SK-N-SH (cell line): ENCODE data around the gene FOXP1. TPM values are rescaled to one million over a fixed set of nuclear protein-coding genes. Genes with fewer than 3 reads are reported as not detected.

Experiments
- CTCF ChIA-PET: fragments of 300-600, 350-600 bp; formaldehyde crosslinking; extraction: SDS; loops from one replicate; lab custom pipeline; 2021; lab: Yijun Ruan, JAX
- POLR2A ChIA-PET: fragments of 350-600 bp; sonication (Branson Sonifier 250); formaldehyde crosslinking; extraction: SDS; loops from one replicate; lab custom pipeline; 2020; ENCODE audit warnings: antibody characterized with exemption, inconsistent platforms; lab: Yijun Ruan, JAX
- DNase-seq: peaks from one replicate; pipeline ENCODE4 v3.0.0; 2012
- H2AFZ ChIP-seq: fragments of 200-600 bp; sonication (generic); 2 replicates; pipeline ENCODE4 v1.8.1; 2016; ENCODE audit warnings: antibody characterized with exemption, mild to moderate bottlenecking, low read depth
- H3F3A ChIP-seq: fragments of 200-600 bp; sonication (generic); replicated peaks from 2 replicates; pipeline ENCODE3; 2016; ENCODE audit warnings: antibody characterized with exemption, mild to moderate bottlenecking; ENCODE audit not compliant: insufficient read depth
- H3K27ac ChIP-seq, 2 experiments: fragments of 200-500 bp in 1 of 2; fragments of 200-600 bp in 1 of 2; sonication (Bioruptor generic) in 1 of 2; sonication (generic), shearing (Covaris generic) in 1 of 2; 2 replicates each; pipeline versions ENCODE4 v1.5.1 to v1.6.1; 2014 to 2016; ENCODE audit warnings: low read depth in 2 of 2, inconsistent platforms in 1 of 2, low read length in 1 of 2, mild to moderate bottlenecking in 1 of 2, mixed read lengths in 1 of 2
- H3K27me3 ChIP-seq: fragments of 200-600 bp; sonication (generic), shearing (Covaris generic); 2 replicates; pipeline ENCODE4 v1.6.1; 2016; ENCODE audit warnings: mixed run types; ENCODE audit not compliant: insufficient read depth
- H3K36me3 ChIP-seq, 2 experiments: fragments of 200-500 bp in 1 of 2; fragments of 200-600 bp in 1 of 2; sonication (Bioruptor generic) in 1 of 2; sonication (generic) in 1 of 2; replicated peaks in 1 of 2; 2 replicates each; pipeline versions ENCODE3 to v1.5.1; 2014 to 2016; ENCODE audit warnings: low read length in 1 of 2, mild to moderate bottlenecking in 1 of 2; ENCODE audit not compliant: insufficient read depth in 2 of 2, control insufficient read depth in 1 of 2
- H3K4me1 ChIP-seq, 2 experiments: fragments of 200-500 bp in 1 of 2; fragments of 200-600 bp in 1 of 2; sonication (Bioruptor generic) in 1 of 2; sonication (generic), shearing (Covaris generic) in 1 of 2; 2 replicates each; pipeline versions ENCODE4 v1.5.1 to v1.6.1; 2014 to 2016; ENCODE audit warnings: low read depth in 1 of 2, low read length in 1 of 2, mixed run types in 1 of 2; ENCODE audit not compliant: insufficient read depth in 2 of 2, control insufficient read depth in 1 of 2
- H3K4me2 ChIP-seq: fragments of 200-600 bp; sonication (generic), shearing (Covaris generic); 2 replicates; pipeline ENCODE4 v1.6.1; 2017; ENCODE audit warnings: mixed run types
- H3K4me3 ChIP-seq, 2 experiments: fragments of 200-500 bp in 1 of 2; fragments of 200-600 bp in 1 of 2; sonication (Bioruptor generic) in 1 of 2; sonication (generic), shearing (Covaris generic) in 1 of 2; 2 replicates each; pipeline versions ENCODE4 v1.5.1 to v1.8.1; 2014 to 2016; ENCODE audit warnings: low read depth in 2 of 2, inconsistent platforms in 1 of 2, low read length in 1 of 2, mild to moderate bottlenecking in 1 of 2, mixed read lengths in 1 of 2, moderate library complexity in 1 of 2
- H3K79me2 ChIP-seq: fragments of 200-600 bp; sonication (generic); 2 replicates; pipeline ENCODE4 v1.8.1; 2017; ENCODE audit warnings: mild to moderate bottlenecking; ENCODE audit not compliant: insufficient read depth
- H3K9ac ChIP-seq: fragments of 200-600 bp; sonication (generic); 2 replicates; pipeline ENCODE4 v1.6.1; 2017; ENCODE audit warnings: mixed run types
- H3K9me2 ChIP-seq: fragments of 200-600 bp; sonication (generic); 2 replicates; pipeline ENCODE4 v1.6.1; 2017; ENCODE audit warnings: mixed run types
- H3K9me3 ChIP-seq: fragments of 200-600 bp; sonication (generic); 2 replicates; pipeline ENCODE4 v1.6.1; 2017; ENCODE audit warnings: mixed run types, mild to moderate bottlenecking, moderate library complexity
- H4K20me1 ChIP-seq: fragments of 200-600 bp; sonication (generic); 2 replicates; pipeline ENCODE4 v1.6.1; 2017; ENCODE audit warnings: mild to moderate bottlenecking, mixed run types; ENCODE audit not compliant: insufficient read depth
- ELF1 ChIP-seq: IDR thresholded peaks from 2 replicates; pipeline ENCODE4 v1.4.0; 2012
- EZH2phosphoT487 ChIP-seq: fragments of 200-600 bp; sonication (generic); IDR thresholded peaks from 2 replicates; pipeline ENCODE4 v1.6.1; 2017; ENCODE audit warnings: low read depth, mixed run types, mild to moderate bottlenecking, antibody characterized with exemption, moderate library complexity, borderline replicate concordance
- FOXJ3 ChIP-seq: sonication (generic); formaldehyde crosslinking; IDR thresholded peaks from 2 replicates; pipeline ENCODE4 v1.5.1; 2020; ENCODE audit warnings: mild to moderate bottlenecking, missing genetic modification reagents
- GABPA ChIP-seq: IDR thresholded peaks from 2 replicates; pipeline ENCODE4 v1.4.0; 2012; ENCODE audit warnings: low read depth, mild to moderate bottlenecking
- JUND ChIP-seq: IDR thresholded peaks from 2 replicates; pipeline ENCODE4 v1.4.0; 2012
- NFIC ChIP-seq: IDR thresholded peaks from 2 replicates; pipeline ENCODE4 v1.4.0; 2012; ENCODE audit warnings: borderline replicate concordance
- POLR2AphosphoS5 ChIP-seq: IDR thresholded peaks from 2 replicates; pipeline ENCODE4 v1.6.1; 2012; ENCODE audit warnings: low read depth, low read length
- RAD21 ChIP-seq: IDR thresholded peaks from 2 replicates; pipeline ENCODE4 v1.6.1; 2012; ENCODE audit warnings: mild to moderate bottlenecking, low read length
- SIN3A ChIP-seq: IDR thresholded peaks from 2 replicates; pipeline ENCODE4 v1.6.1; 2012; ENCODE audit warnings: low read depth, mild to moderate bottlenecking, low read length, moderate library complexity, borderline replicate concordance
- YY1 ChIP-seq: IDR thresholded peaks from 2 replicates; pipeline ENCODE4 v1.4.0; 2012; ENCODE audit warnings: low read depth, mild to moderate bottlenecking
- WGBS: methylation state at CpG from one replicate; pipeline ENCODE4 v1.1.6; 2017; ENCODE audit warnings: low lambda C conversion rate; 5-methylcytosine and 5-hydroxymethylcytosine counted together
- polyA plus RNA-seq, 3 experiments: library from polyadenylated mRNA; depleted of rRNA; stranded (reverse); fragments of >200 nt; gene quantifications; 2 replicates each; pipeline ENCODE4 v1.2.3, GENCODE V29; 2012
- TF ChIP-seq, protein P1 (sequence below): IDR thresholded peaks from 2 replicates; pipeline ENCODE4 v1.6.1; 2012; ENCODE audit warnings: mild to moderate bottlenecking, low read depth, low read length, moderate library complexity
- TF ChIP-seq, protein P2 (sequence below): IDR thresholded peaks from 2 replicates; pipeline ENCODE4 v1.4.0; 2012; ENCODE audit warnings: low read depth, borderline replicate concordance
- TF ChIP-seq, protein P3 (sequence below): IDR thresholded peaks from 2 replicates; pipeline ENCODE4; 2012
- TF ChIP-seq, protein P4 (sequence below): fragments of 150-350 bp; IDR thresholded peaks from 2 replicates; pipeline ENCODE4 v1.6.1; 2017; ENCODE audit warnings: antibody characterized with exemption, low read length, low read depth, borderline replicate concordance

FOXP1 gene
- polyA plus RNA-seq, 1 of the 3 experiments (the other 2 are of a cell fraction): 8.8 TPM

DNA sequence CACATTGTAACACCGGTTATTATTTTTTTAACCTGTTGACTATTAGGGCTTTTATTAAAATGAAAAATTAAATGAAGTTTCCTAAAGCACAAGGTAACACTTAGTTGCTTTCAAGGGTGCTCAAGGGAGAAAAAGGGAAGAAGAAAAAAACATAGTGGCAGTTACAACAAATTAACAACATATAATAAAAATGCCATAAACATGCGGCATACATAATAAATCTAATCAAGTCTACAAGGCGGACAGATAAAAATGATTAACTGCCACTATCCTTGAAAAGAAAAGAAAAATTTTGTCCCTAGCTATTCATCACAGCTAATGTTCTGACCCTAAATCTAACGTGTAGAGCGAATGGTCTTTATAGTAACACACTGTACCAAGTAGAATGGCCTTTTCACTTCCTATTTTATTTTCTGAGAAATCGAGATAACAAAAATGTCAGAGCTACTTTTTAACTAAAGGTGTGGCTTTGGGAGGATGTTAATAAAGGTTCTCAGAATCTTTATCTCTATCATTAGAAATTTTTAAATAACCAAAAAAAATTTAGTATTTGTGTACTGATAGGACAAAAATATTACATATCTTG lies 194.9 kb downstream of the FOXP1 start (continued):
- no peak for TF ChIP-seq EZH2phosphoT487
- TF ChIP-seq RAD21: no peak
- no peak for TF ChIP-seq NFIC
- TF ChIP-seq, protein P1, sequence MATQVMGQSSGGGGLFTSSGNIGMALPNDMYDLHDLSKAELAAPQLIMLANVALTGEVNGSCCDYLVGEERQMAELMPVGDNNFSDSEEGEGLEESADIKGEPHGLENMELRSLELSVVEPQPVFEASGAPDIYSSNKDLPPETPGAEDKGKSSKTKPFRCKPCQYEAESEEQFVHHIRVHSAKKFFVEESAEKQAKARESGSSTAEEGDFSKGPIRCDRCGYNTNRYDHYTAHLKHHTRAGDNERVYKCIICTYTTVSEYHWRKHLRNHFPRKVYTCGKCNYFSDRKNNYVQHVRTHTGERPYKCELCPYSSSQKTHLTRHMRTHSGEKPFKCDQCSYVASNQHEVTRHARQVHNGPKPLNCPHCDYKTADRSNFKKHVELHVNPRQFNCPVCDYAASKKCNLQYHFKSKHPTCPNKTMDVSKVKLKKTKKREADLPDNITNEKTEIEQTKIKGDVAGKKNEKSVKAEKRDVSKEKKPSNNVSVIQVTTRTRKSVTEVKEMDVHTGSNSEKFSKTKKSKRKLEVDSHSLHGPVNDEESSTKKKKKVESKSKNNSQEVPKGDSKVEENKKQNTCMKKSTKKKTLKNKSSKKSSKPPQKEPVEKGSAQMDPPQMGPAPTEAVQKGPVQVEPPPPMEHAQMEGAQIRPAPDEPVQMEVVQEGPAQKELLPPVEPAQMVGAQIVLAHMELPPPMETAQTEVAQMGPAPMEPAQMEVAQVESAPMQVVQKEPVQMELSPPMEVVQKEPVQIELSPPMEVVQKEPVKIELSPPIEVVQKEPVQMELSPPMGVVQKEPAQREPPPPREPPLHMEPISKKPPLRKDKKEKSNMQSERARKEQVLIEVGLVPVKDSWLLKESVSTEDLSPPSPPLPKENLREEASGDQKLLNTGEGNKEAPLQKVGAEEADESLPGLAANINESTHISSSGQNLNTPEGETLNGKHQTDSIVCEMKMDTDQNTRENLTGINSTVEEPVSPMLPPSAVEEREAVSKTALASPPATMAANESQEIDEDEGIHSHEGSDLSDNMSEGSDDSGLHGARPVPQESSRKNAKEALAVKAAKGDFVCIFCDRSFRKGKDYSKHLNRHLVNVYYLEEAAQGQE: no peak
- no peak for TF ChIP-seq POLR2AphosphoS5

DNA sequence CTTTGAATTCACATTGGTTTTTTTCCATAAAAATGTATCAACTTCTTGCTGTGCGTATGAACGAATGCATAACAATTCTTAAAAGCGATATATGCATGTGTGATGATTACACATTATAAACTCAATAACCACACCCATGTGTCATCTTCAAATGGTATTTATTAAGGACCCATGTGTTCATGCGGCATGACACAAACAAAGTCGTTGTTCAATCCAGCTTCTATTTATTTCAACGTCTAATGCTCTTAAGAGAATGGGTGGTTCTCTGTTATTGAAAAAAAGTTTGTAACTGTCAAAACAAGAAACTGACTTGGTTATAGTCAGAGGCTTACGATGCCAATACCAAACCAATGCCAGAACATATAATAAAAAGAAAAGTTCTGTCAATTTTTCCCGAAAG lies 195.9 kb downstream of the FOXP1 start:
- ChIA-PET POLR2A (no interaction called here), CTCF (interaction anchor here (3.1 kb wide), 1 partner anchor 10 kb away, joined by 12 read pairs; no protein-coding TSS in a partner anchor)
- no peaks in the 10 kb centered on the region for H3K36me3 ChIP-seq

More for the DNA sequence above, 195.9 kb downstream of the FOXP1 start:
- Histone ChIP-seq H3F3A (peaks cover 10% of the 10 kb centered on the region), H3K27me3 (no peaks in the 10 kb centered on the region), H3K9me2 (no peaks in the 10 kb centered on the region), H3K4me2 (no peak overlapping the region), H3K79me2 (peaks cover 93% of the 10 kb centered on the region), H3K4me1 (peaks cover 0 to 10% of the 10 kb centered on the region in 2 experiments; a peak in 3 of 4 replicates), H2AFZ (no peak overlapping the region), H4K20me1 (no peaks in the 10 kb centered on the region), H3K9me3 (no peaks in the 10 kb centered on the region), H3K27ac (no peak overlapping the region), H3K4me3 (no peak overlapping the region), H3K9ac (no peak overlapping the region)
- whole genome bisulfite sequencing: 93% methylated on average over 8 of the region's 8 CpGs
- TF ChIP-seq ELF1 (no peak), JUND (no peak), YY1 (no peak), GABPA (no peak), FOXJ3 (CRISPR knock-in tag) (no peak), SIN3A (no peak)
- TF ChIP-seq, protein P1: no peak
- TF ChIP-seq, protein P2, sequence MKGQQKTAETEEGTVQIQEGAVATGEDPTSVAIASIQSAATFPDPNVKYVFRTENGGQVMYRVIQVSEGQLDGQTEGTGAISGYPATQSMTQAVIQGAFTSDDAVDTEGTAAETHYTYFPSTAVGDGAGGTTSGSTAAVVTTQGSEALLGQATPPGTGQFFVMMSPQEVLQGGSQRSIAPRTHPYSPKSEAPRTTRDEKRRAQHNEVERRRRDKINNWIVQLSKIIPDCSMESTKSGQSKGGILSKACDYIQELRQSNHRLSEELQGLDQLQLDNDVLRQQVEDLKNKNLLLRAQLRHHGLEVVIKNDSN: no peak
- TF ChIP-seq, protein P3, sequence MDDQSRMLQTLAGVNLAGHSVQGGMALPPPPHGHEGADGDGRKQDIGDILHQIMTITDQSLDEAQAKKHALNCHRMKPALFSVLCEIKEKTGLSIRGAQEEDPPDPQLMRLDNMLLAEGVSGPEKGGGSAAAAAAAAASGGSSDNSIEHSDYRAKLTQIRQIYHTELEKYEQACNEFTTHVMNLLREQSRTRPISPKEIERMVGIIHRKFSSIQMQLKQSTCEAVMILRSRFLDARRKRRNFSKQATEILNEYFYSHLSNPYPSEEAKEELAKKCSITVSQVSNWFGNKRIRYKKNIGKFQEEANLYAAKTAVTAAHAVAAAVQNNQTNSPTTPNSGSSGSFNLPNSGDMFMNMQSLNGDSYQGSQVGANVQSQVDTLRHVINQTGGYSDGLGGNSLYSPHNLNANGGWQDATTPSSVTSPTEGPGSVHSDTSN: no peak
- TF ChIP-seq, protein P4, sequence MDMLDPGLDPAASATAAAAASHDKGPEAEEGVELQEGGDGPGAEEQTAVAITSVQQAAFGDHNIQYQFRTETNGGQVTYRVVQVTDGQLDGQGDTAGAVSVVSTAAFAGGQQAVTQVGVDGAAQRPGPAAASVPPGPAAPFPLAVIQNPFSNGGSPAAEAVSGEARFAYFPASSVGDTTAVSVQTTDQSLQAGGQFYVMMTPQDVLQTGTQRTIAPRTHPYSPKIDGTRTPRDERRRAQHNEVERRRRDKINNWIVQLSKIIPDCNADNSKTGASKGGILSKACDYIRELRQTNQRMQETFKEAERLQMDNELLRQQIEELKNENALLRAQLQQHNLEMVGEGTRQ: no peak
- no peak for DNase-seq
